ENCODE data around the gene SRY.

GRCh38 chrY:2789756-2790155, 2.3 kb upstream of the SRY start:
- TF ChIP-seq EP300 (conservative IDR thresholded peaks at IDR 0.05; ENCODE audit: poor library complexity, severe bottlenecking): no peak
- TF ChIP-seq SMC3 (conservative IDR thresholded peaks at IDR 0.05; ENCODE audit: poor library complexity): no peak
- no peak for TF ChIP-seq RAD21 (conservative IDR thresholded peaks at IDR 0.05)
- no peak for TF ChIP-seq CTCF (IDR thresholded peaks at IDR 0.05; ENCODE audit: poor library complexity, severe bottlenecking)
- no peak for TF ChIP-seq TAF1 (IDR thresholded peaks at IDR 0.05; ENCODE audit: low read depth)
- no peak for TF ChIP-seq EZH2 (IDR thresholded peaks at IDR 0.05; ENCODE audit: borderline replicate concordance, insufficient read depth, low read length, poor library complexity, severe bottlenecking)
- TF ChIP-seq REST (IDR thresholded peaks at IDR 0.05; ENCODE audit: borderline replicate concordance): no peak
- TF ChIP-seq POLR2AphosphoS5 (IDR thresholded peaks at IDR 0.05): no peak

Measured in neural cell (in vitro differentiated cells).